Panc1 (cell line): ENCODE results near the gene QRICH2. TPM values are rescaled to one million over a fixed set of nuclear protein-coding genes. Genes with fewer than 3 reads are reported as not detected.

Experiments
- ATAC-seq: fragments of 200-7000 bp; cut with Tn5 transposase; 2 replicates; pipeline ENCODE4 v1.9.1; 2020; ENCODE audit warnings: mild to moderate bottlenecking, moderate library complexity
- BruUV-seq: library from RNA; stranded (reverse); fragments of 400-500 nt; replicated peaks from 2 replicates; lab custom pipeline; 2021; lab: Mats Ljungman, UMichigan
- CTCF ChIA-PET: fragments of 300-600 bp; sonication (Branson Sonifier 250); formaldehyde crosslinking; loops from one replicate; lab custom pipeline; 2022; ENCODE audit warnings: antibody characterized with exemption; lab: Charles Lee
- POLR2A ChIA-PET: fragments of 300-600 bp; sonication (Branson Sonifier 250); formaldehyde crosslinking; loops from one replicate; lab custom pipeline; 2022; ENCODE audit warnings: antibody characterized with exemption; lab: Charles Lee
- DNase-seq: peaks from one replicate; pipeline ENCODE4 v3.0.0-alpha.2; 2010; ENCODE audit warnings: low read depth, low spot score
- H3K27ac ChIP-seq: 2 replicates; pipeline ENCODE4 v1.5.1; 2011; ENCODE audit warnings: mild to moderate bottlenecking, low read length, inconsistent platforms
- H3K27me3 ChIP-seq: fragments of 200-500 bp; sonication (Bioruptor generic); 2 replicates; pipeline ENCODE4 v1.6.0; 2014; ENCODE audit warnings: low read length, inconsistent platforms; ENCODE audit not compliant: control insufficient read depth, insufficient read depth
- H3K36me3 ChIP-seq: fragments of 200-500 bp; sonication (Bioruptor generic); 2 replicates; pipeline ENCODE4 v1.5.1; 2014; ENCODE audit warnings: inconsistent platforms, mild to moderate bottlenecking, low read length, moderate library complexity; ENCODE audit not compliant: control insufficient read depth, insufficient read depth
- H3K4me1 ChIP-seq: 2 replicates; pipeline ENCODE4 v1.5.1; 2011; ENCODE audit warnings: inconsistent platforms, mild to moderate bottlenecking, low read length, moderate library complexity; ENCODE audit not compliant: control insufficient read depth, insufficient read depth
- H3K4me3 ChIP-seq, 2 experiments: 2 replicates each; pipeline ENCODE4 v1.5.1; 2011 to 2012; ENCODE audit warnings: low read depth in 2 of 2, low read length in 2 of 2, mild to moderate bottlenecking in 2 of 2, inconsistent platforms in 1 of 2, moderate library complexity in 1 of 2
- H3K9me3 ChIP-seq: fragments of 200-500 bp; sonication (Bioruptor generic); 2 replicates; pipeline ENCODE4 v1.5.1; 2014; ENCODE audit warnings: low read depth, mild to moderate bottlenecking, inconsistent platforms, low read length, moderate library complexity; ENCODE audit not compliant: control insufficient read depth, insufficient read depth
- POLR2AphosphoS5 ChIP-seq: IDR thresholded peaks from 2 replicates; pipeline ENCODE4 v1.6.1; 2012; ENCODE audit warnings: mild to moderate bottlenecking, low read depth, low read length, moderate library complexity
- SIN3A ChIP-seq: IDR thresholded peaks from 2 replicates; pipeline ENCODE4 v1.6.1; 2012; ENCODE audit warnings: low read depth, mild to moderate bottlenecking, low read length, moderate library complexity, borderline replicate concordance; ENCODE audit not compliant: insufficient read depth
- TCF7L2 ChIP-seq: IDR thresholded peaks from 2 replicates; pipeline ENCODE4 v1.6.1; 2011; ENCODE audit warnings: mild to moderate bottlenecking, low read depth, low read length, inconsistent platforms
- in situ Hi-C: cut with HindIII; loops from 2 replicates; pipeline ENCODE4 v1.10.0; 2016; ENCODE audit warnings: low sequenced_read_pairs, low pct_unique_long_range_greater_than_20kb
- intact Hi-C: fragments of 100-400 bp; cut with micrococcal nuclease; formaldehyde crosslinking; loops from one replicate; pipeline ENCODE4 v1.10.0; 2022; ENCODE audit not compliant: unreplicated experiment
- total RNA-seq: library from RNA; stranded (reverse); gene quantifications from one replicate; pipeline ENCODE4 v1.2.1, GENCODE V29; 2021; ENCODE audit not compliant: unreplicated experiment
- TF ChIP-seq, protein P1 (sequence below): fragments of 450-650 bp; IDR thresholded peaks from 2 replicates; pipeline ENCODE4 v1.5.1; 2017; ENCODE audit warnings: mild to moderate bottlenecking
- TF ChIP-seq, protein P2 (sequence below), 2 experiments: IDR thresholded peaks; 2 replicates each; pipeline ENCODE4 v1.6.1; 2011 to 2012; ENCODE audit warnings: low read depth in 2 of 2, control low read depth in 1 of 2, low read length in 1 of 2, mild to moderate bottlenecking in 1 of 2, moderate library complexity in 1 of 2; ENCODE audit not compliant: insufficient read depth in 1 of 2

QRICH2 gene
- total RNA-seq, 1 experiment from 2014 or later = 0.92 TPM

DNA sequence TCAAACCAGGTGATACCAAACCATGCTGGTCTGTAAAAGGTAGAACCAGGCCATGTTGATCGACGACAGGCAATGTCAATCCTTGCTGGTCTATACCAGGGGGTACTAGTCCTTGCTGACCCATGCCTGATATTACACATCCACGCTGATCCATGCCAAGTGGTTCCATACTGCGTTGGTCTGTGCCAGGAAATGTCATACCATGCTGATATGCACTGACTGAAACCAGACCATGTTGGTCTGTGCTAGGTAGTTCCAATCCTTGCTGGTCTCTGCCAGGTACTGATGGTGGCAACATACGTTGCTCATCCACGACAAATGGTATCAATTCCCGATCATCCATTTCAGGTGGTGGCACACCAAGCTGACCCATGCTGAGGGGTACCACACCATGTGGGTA is 15.0 kb downstream of the QRICH2 start:
- in situ Hi-C loops (no loop called here), intact Hi-C loops (no loop called here)
- no peaks in the 10 kb centered on the region for H3K9me3 ChIP-seq
- no peaks in the 10 kb centered on the region for H3K4me1 ChIP-seq
- CTCF ChIA-PET = no interaction called here
- H3K4me3 ChIP-seq = no peak overlapping the region
- no peaks in the 10 kb centered on the region for H3K27me3 ChIP-seq
- POLR2A ChIA-PET = no interaction called here
- no TSS peak for BruUV-seq
- H3K36me3 ChIP-seq = no peaks in the 10 kb centered on the region
- TF ChIP-seq TCF7L2 = no peak
- TF ChIP-seq, protein P1, sequence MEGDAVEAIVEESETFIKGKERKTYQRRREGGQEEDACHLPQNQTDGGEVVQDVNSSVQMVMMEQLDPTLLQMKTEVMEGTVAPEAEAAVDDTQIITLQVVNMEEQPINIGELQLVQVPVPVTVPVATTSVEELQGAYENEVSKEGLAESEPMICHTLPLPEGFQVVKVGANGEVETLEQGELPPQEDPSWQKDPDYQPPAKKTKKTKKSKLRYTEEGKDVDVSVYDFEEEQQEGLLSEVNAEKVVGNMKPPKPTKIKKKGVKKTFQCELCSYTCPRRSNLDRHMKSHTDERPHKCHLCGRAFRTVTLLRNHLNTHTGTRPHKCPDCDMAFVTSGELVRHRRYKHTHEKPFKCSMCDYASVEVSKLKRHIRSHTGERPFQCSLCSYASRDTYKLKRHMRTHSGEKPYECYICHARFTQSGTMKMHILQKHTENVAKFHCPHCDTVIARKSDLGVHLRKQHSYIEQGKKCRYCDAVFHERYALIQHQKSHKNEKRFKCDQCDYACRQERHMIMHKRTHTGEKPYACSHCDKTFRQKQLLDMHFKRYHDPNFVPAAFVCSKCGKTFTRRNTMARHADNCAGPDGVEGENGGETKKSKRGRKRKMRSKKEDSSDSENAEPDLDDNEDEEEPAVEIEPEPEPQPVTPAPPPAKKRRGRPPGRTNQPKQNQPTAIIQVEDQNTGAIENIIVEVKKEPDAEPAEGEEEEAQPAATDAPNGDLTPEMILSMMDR = no peak
- TF ChIP-seq SIN3A = no peak
- TF ChIP-seq POLR2AphosphoS5 = no peak
- TF ChIP-seq, protein P2, sequence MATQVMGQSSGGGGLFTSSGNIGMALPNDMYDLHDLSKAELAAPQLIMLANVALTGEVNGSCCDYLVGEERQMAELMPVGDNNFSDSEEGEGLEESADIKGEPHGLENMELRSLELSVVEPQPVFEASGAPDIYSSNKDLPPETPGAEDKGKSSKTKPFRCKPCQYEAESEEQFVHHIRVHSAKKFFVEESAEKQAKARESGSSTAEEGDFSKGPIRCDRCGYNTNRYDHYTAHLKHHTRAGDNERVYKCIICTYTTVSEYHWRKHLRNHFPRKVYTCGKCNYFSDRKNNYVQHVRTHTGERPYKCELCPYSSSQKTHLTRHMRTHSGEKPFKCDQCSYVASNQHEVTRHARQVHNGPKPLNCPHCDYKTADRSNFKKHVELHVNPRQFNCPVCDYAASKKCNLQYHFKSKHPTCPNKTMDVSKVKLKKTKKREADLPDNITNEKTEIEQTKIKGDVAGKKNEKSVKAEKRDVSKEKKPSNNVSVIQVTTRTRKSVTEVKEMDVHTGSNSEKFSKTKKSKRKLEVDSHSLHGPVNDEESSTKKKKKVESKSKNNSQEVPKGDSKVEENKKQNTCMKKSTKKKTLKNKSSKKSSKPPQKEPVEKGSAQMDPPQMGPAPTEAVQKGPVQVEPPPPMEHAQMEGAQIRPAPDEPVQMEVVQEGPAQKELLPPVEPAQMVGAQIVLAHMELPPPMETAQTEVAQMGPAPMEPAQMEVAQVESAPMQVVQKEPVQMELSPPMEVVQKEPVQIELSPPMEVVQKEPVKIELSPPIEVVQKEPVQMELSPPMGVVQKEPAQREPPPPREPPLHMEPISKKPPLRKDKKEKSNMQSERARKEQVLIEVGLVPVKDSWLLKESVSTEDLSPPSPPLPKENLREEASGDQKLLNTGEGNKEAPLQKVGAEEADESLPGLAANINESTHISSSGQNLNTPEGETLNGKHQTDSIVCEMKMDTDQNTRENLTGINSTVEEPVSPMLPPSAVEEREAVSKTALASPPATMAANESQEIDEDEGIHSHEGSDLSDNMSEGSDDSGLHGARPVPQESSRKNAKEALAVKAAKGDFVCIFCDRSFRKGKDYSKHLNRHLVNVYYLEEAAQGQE (IDR thresholded peaks at IDR 0.05; ENCODE audit: insufficient read depth in 1 of 2, low read depth in 2 of 2, low read length in 1 of 2) = no peak
- H3K27ac ChIP-seq = no peak overlapping the region
- ATAC-seq (no peak), DNase-seq (no peak)

DNA sequence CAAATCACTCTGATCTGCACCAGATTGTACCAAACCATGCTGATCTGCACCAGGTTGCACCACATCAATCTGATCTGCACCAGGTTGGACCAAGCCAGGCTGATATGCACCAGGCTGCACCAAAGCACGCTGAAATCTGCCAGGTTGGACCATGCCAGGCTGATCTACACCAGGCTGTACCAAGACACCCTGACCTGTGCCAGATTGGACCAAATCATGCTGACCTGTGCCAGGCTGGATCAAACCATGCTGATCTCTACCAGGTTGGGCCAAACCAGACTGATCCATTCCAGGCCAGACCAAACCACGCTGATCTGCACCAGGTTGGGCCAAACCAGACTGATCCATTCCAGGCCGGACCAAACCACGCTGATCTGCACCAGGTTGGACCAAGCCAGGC is 15.5 kb downstream of the QRICH2 start:
- no peaks in the 10 kb centered on the region for H3K9me3 ChIP-seq
- ATAC-seq = no peak
- CTCF ChIA-PET = no interaction called here
- no peaks in the 10 kb centered on the region for H3K27me3 ChIP-seq
- H3K4me3 ChIP-seq = no peak overlapping the region
- H3K36me3 ChIP-seq = no peaks in the 10 kb centered on the region
- no peak overlapping the region for H3K27ac ChIP-seq
- intact Hi-C loops (no loop called here), in situ Hi-C loops (no loop called here)
- POLR2A ChIA-PET = no interaction called here
- no TSS peak for BruUV-seq
- H3K4me1 ChIP-seq = no peaks in the 10 kb centered on the region
- no peak for TF ChIP-seq POLR2AphosphoS5
- no peak for TF ChIP-seq TCF7L2
- TF ChIP-seq, protein P2 (IDR thresholded peaks at IDR 0.05; ENCODE audit: insufficient read depth in 1 of 2, low read depth in 2 of 2, low read length in 1 of 2) = no peak
- TF ChIP-seq, protein P1 = no peak
- DNase-seq = no peak
